Ishikawa (cell line): ENCODE measurements around the gene DGKQ.

Experiments
- EP300 ChIP-seq: IDR thresholded peaks from 2 replicates; pipeline ENCODE4 v1.6.1; 2012; ENCODE audit warnings: borderline replicate concordance
- TF ChIP-seq, protein P1 (sequence below): IDR thresholded peaks from 2 replicates; pipeline ENCODE4 v1.6.1; 2012; ENCODE audit warnings: low read depth, mild to moderate bottlenecking

DNA sequence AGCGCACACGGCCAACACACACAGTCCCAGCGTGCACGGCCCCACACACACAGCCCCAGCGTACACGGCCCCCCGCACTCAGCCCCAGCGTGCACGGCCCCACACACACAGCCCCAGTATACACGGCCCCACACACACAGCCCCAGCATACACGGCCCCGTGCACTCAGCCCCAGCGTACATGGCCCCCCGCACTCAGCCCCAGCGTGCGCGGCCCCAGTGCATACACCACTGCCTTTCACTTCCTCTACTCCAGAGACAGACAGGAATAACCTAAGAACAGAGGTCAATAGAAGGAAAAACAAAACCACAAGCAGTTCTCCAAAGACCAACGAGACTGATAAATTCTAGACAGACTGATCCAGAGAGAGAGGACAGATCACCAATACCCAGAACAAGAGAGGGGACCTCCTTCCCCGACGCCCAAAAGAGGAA is 58.3 kb downstream of the DGKQ start:
- TF ChIP-seq, protein P1, sequence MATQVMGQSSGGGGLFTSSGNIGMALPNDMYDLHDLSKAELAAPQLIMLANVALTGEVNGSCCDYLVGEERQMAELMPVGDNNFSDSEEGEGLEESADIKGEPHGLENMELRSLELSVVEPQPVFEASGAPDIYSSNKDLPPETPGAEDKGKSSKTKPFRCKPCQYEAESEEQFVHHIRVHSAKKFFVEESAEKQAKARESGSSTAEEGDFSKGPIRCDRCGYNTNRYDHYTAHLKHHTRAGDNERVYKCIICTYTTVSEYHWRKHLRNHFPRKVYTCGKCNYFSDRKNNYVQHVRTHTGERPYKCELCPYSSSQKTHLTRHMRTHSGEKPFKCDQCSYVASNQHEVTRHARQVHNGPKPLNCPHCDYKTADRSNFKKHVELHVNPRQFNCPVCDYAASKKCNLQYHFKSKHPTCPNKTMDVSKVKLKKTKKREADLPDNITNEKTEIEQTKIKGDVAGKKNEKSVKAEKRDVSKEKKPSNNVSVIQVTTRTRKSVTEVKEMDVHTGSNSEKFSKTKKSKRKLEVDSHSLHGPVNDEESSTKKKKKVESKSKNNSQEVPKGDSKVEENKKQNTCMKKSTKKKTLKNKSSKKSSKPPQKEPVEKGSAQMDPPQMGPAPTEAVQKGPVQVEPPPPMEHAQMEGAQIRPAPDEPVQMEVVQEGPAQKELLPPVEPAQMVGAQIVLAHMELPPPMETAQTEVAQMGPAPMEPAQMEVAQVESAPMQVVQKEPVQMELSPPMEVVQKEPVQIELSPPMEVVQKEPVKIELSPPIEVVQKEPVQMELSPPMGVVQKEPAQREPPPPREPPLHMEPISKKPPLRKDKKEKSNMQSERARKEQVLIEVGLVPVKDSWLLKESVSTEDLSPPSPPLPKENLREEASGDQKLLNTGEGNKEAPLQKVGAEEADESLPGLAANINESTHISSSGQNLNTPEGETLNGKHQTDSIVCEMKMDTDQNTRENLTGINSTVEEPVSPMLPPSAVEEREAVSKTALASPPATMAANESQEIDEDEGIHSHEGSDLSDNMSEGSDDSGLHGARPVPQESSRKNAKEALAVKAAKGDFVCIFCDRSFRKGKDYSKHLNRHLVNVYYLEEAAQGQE = no peak
- TF ChIP-seq EP300 = no peak
